Upper lobe of left lung (tissue), 6 donors: ENCODE data around the gene HOXD10. TPM values are rescaled to one million over a fixed set of nuclear protein-coding genes. Genes with fewer than 3 reads are reported as not detected.

ENCODE experiments used
- ATAC-seq, 2 donors: fragments of 200-7000 bp; cut with Tn5 transposase; one replicate each; pipeline ENCODE4 v1.9.1; 2022; ENCODE audit warnings: mild to moderate bottlenecking in 2 of 2, moderate library complexity in 2 of 2; ENCODE audit not compliant: low FRiP score in 2 of 2
- DNase-seq, 2 donors: peaks; one replicate each; pipeline ENCODE4 v3.0.0-alpha.2; 2019 to 2020
- H3K27ac ChIP-seq, 4 donors: fragments of 200-600 bp; sonication (generic); one replicate each; pipeline ENCODE4 v1.5.1; 2016 to 2019
- H3K27me3 ChIP-seq, 4 donors: fragments of 200-600 bp; sonication (generic); one replicate each; pipeline ENCODE4 v1.5.1; 2017 to 2019
- H3K36me3 ChIP-seq, 4 donors: fragments of 200-600 bp; sonication (generic); one replicate each; pipeline ENCODE4 v1.5.1; 2016 to 2019
- H3K4me1 ChIP-seq, 4 donors: fragments of 200-600 bp; sonication (generic); one replicate each; pipeline ENCODE4 v1.5.1; 2018 to 2019
- H3K4me3 ChIP-seq, 4 donors: fragments of 200-600 bp; sonication (generic); one replicate each; pipeline ENCODE4 v1.5.1; 2017 to 2019; ENCODE audit warnings: mild to moderate bottlenecking in 2 of 4, moderate library complexity in 1 of 4
- H3K9me3 ChIP-seq, 4 donors: fragments of 200-600 bp; sonication (generic); one replicate each; pipeline ENCODE4 v1.5.1; 2018 to 2019
- CTCF ChIP-seq, 6 experiments: fragments of 450-650 bp in 4 of 6; fragments of 200-600 bp in 2 of 6; sonication (generic) in 2 of 6; IDR thresholded peaks; one replicate each; pipeline ENCODE4 v1.5.1; 2016 to 2019; ENCODE audit warnings: antibody characterized with exemption in 6 of 6
- EP300 ChIP-seq, 4 donors: sonication (generic); formaldehyde crosslinking; IDR thresholded peaks; one replicate each; pipeline ENCODE4 v1.5.1; 2017; ENCODE audit warnings: antibody characterized with exemption in 4 of 4, control low read depth in 2 of 4
- POLR2A ChIP-seq, 4 donors: fragments of 450-650 bp; IDR thresholded peaks; one replicate each; pipeline ENCODE4 v1.5.1; 2016 to 2017; ENCODE audit warnings: antibody characterized with exemption in 4 of 4, mild to moderate bottlenecking in 2 of 4
- POLR2AphosphoS5 ChIP-seq, 2 donors: sonication (generic); formaldehyde crosslinking; IDR thresholded peaks; one replicate each; pipeline ENCODE4 v1.5.1; 2017; ENCODE audit warnings: antibody characterized with exemption in 2 of 2
- WGBS, 2 donors: methylation state at CpG; one replicate each; pipeline ENCODE4 v1.1.5; 2017 to 2018; 5-methylcytosine and 5-hydroxymethylcytosine counted together
- total RNA-seq, 6 donors: library from RNA; depleted of rRNA in 4 of 6; stranded (reverse); fragments of >200 nt in 4 of 6; gene quantifications; one replicate each; pipeline versions ENCODE4 v1.1.0 to v1.2.1, GENCODE V29; 2016 to 2021
- donor health status: DM: no; HTN: no; CAD: no; lungs with moderate emphysema.
- donor health status: DM: no; HTN: yes; CAD: no; lungs with severe emphysema.

HOXD10 gene
- total RNA-seq, 6 donors from 2014 or later: 0.47 to 0.55 TPM; not detected in 4

GRCh38 chr2:176146101-176146500 lies 29.5 kb downstream of the HOXD10 start:
- H3K27ac ChIP-seq: no peak overlapping the region
- H3K4me1 ChIP-seq: peaks cover 0 to 18% (median 0%) of the 10 kb centered on the region in 4 donors
- 26 to 29% methylated on average over 6 of the region's 6 CpGs for whole genome bisulfite sequencing, 2 donors
- H3K27me3 ChIP-seq: peaks cover 0 to 59% (median 28%) of the 10 kb centered on the region in 4 donors
- H3K9me3 ChIP-seq: no peaks in the 10 kb centered on the region
- DNase-seq (no peak), ATAC-seq (no peak)
- no peaks in the 10 kb centered on the region for H3K36me3 ChIP-seq
- no peak overlapping the region for H3K4me3 ChIP-seq
- no peak for TF ChIP-seq POLR2A (IDR thresholded peaks at IDR 0.05)
- no peak for TF ChIP-seq CTCF (IDR thresholded peaks at IDR 0.05)

- TF ChIP-seq EP300 (IDR thresholded peaks at IDR 0.05) (no peak), POLR2AphosphoS5 (IDR thresholded peaks at IDR 0.05) (no peak), POLR2A (IDR thresholded peaks at IDR 0.05) (no peak), CTCF (IDR thresholded peaks at IDR 0.05) (no peak)
- Histone ChIP-seq H3K9me3 (no peaks in the 10 kb centered on the region), H3K27me3 (peaks cover 0 to 61% (median 30%) of the 10 kb centered on the region in 4 donors), H3K27ac (no peak overlapping the region), H3K4me1 (peaks cover 0 to 23% (median 1%) of the 10 kb centered on the region in 4 donors), H3K36me3 (no peaks in the 10 kb centered on the region), H3K4me3 (no peak overlapping the region)
- DNase-seq (no peak), ATAC-seq (no peak)
These were observed 30.1 kb downstream of the HOXD10 start for GRCh38 chr2:176146645-176147044.

GRCh38 chr2:176147210-176147799 lies 30.7 kb downstream of the HOXD10 start:
- WGBS, 2 donors: 16 to 17% methylated on average over 27 to 32 of the region's 32 CpGs
- no peak overlapping the region for H3K27ac ChIP-seq

GRCh38 chr2:176147800-176148496 lies 31.4 kb downstream of the HOXD10 start:
- Histone ChIP-seq H3K27me3 (peaks cover 0 to 70% (median 38%) of the 10 kb centered on the region in 4 donors), H3K9me3 (no peaks in the 10 kb centered on the region), H3K4me1 (peaks cover 0 to 34% (median 7%) of the 10 kb centered on the region in 4 donors), H3K4me3 (no peak overlapping the region), H3K36me3 (no peaks in the 10 kb centered on the region), H3K27ac (no peak overlapping the region)
- TF ChIP-seq EP300 (IDR thresholded peaks at IDR 0.05) (no peak), POLR2A (IDR thresholded peaks at IDR 0.05) (no peak), CTCF (IDR thresholded peaks at IDR 0.05) (no peak), POLR2AphosphoS5 (IDR thresholded peaks at IDR 0.05) (no peak)
- ATAC-seq: no peak
- WGBS, 2 donors: 7 to 13% methylated on average over 18 to 31 of the region's 31 CpGs
- DNase-seq: no peak

More at GRCh38 chr2:176147210-176147799, 30.7 kb downstream of the HOXD10 start:
- ATAC-seq: no peak
- Histone ChIP-seq H3K4me3 (no peak overlapping the region), H3K4me1 (peaks cover 0 to 30% (median 4%) of the 10 kb centered on the region in 4 donors), H3K9me3 (no peaks in the 10 kb centered on the region), H3K27me3 (peaks cover 0 to 64% (median 35%) of the 10 kb centered on the region in 4 donors), H3K36me3 (no peaks in the 10 kb centered on the region)
- no peak for TF ChIP-seq POLR2A (IDR thresholded peaks at IDR 0.05)
- no peak for TF ChIP-seq POLR2AphosphoS5 (IDR thresholded peaks at IDR 0.05)
- no peak for TF ChIP-seq EP300 (IDR thresholded peaks at IDR 0.05)
- no peak for TF ChIP-seq CTCF (IDR thresholded peaks at IDR 0.05)
- no peak for DNase-seq
